ENCODE measurements around the gene ZBTB49.

GRCh38 chr4:4328206-4328605, 38.2 kb downstream of the ZBTB49 start:
- TF ChIP-seq, protein P1, sequence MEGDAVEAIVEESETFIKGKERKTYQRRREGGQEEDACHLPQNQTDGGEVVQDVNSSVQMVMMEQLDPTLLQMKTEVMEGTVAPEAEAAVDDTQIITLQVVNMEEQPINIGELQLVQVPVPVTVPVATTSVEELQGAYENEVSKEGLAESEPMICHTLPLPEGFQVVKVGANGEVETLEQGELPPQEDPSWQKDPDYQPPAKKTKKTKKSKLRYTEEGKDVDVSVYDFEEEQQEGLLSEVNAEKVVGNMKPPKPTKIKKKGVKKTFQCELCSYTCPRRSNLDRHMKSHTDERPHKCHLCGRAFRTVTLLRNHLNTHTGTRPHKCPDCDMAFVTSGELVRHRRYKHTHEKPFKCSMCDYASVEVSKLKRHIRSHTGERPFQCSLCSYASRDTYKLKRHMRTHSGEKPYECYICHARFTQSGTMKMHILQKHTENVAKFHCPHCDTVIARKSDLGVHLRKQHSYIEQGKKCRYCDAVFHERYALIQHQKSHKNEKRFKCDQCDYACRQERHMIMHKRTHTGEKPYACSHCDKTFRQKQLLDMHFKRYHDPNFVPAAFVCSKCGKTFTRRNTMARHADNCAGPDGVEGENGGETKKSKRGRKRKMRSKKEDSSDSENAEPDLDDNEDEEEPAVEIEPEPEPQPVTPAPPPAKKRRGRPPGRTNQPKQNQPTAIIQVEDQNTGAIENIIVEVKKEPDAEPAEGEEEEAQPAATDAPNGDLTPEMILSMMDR (IDR thresholded peaks at IDR 0.05), result no peak
- TF ChIP-seq POLR2AphosphoS5 (IDR thresholded peaks at IDR 0.05), result no peak
